ENCODE results near the gene MAST4. TPM values are rescaled to one million over a fixed set of nuclear protein-coding genes. Genes with fewer than 3 reads are reported as not detected.

Gene MAST4
- total RNA-seq, 2 donors from 2014 or later = 11.0 to 11.5 TPM

GRCh38 chr5:66993882-66994281 is 397.7 kb downstream of the MAST4 start:
- Histone ChIP-seq H3K9me3 (ENCODE audit: control insufficient read depth, low read length) (no peaks in the 10 kb centered on the region), H3K9ac (ENCODE audit: extremely low read depth, low read length, poor library complexity, severe bottlenecking) (no peak overlapping the region), H3K36me3 (ENCODE audit: control insufficient read depth, insufficient read depth, low read length) (no peaks in the 10 kb centered on the region), H3K27ac (ENCODE audit: low read depth, low read length) (no peak overlapping the region), H3K4me1 (ENCODE audit: control insufficient read depth, insufficient read depth, low read length) (no peaks in the 10 kb centered on the region), H3K4me3 (ENCODE audit: low read length) (no peak overlapping the region), H3K27me3 (ENCODE audit: control insufficient read depth, insufficient read depth, low read length, poor library complexity, severe bottlenecking) (no peaks in the 10 kb centered on the region)
- no peaks in the 10 kb centered on the region for H3K4me1 Mint-ChIP-seq
- no peaks in the 10 kb centered on the region for H3K9me3 Mint-ChIP-seq
- no peak overlapping the region for H3K27ac Mint-ChIP-seq
- DNase-seq = no peak
- 94 to 97% methylated on average over 3 to 4 of the region's 4 CpGs for WGBS, 2 experiments (ENCODE audit: insufficient coverage in 1 of 2, insufficient read length in 1 of 2)
- no peak for TF ChIP-seq CTCF (conservative IDR thresholded peaks at IDR 0.05)
- no peaks in the 10 kb centered on the region for H3K27me3 Mint-ChIP-seq (ENCODE audit: insufficient read depth)
- no peak overlapping the region for H3K4me3 Mint-ChIP-seq
- H3K36me3 Mint-ChIP-seq (ENCODE audit: low read depth) = no peaks in the 10 kb centered on the region

GRCh38 chr5:66994790-66995189 is 398.6 kb downstream of the MAST4 start:
- H3K4me1 ChIP-seq (ENCODE audit: control insufficient read depth, insufficient read depth, low read length) = no peaks in the 10 kb centered on the region
- no peak overlapping the region for H3K27ac Mint-ChIP-seq
- H3K9ac ChIP-seq (ENCODE audit: extremely low read depth, low read length, poor library complexity, severe bottlenecking) = no peak overlapping the region
- H3K9me3 ChIP-seq (ENCODE audit: control insufficient read depth, low read length) = no peaks in the 10 kb centered on the region
- no peaks in the 10 kb centered on the region for H3K36me3 Mint-ChIP-seq (ENCODE audit: low read depth)
- 91% methylated on average over 2 of the region's 2 CpGs; no CpG with 5 or more reads in 1 of the 2 experiments for WGBS, 2 experiments (ENCODE audit: insufficient coverage in 1 of 2, insufficient read length in 1 of 2)
- no peak for DNase-seq
- H3K27ac ChIP-seq (ENCODE audit: low read depth, low read length) = no peak overlapping the region
- no peak overlapping the region for H3K4me3 Mint-ChIP-seq
- no peak for TF ChIP-seq CTCF (conservative IDR thresholded peaks at IDR 0.05)
- no peak overlapping the region for H3K4me3 ChIP-seq (ENCODE audit: low read length)
- no peaks in the 10 kb centered on the region for H3K4me1 Mint-ChIP-seq
- no peaks in the 10 kb centered on the region for H3K27me3 ChIP-seq (ENCODE audit: control insufficient read depth, insufficient read depth, low read length, poor library complexity, severe bottlenecking)
- no peaks in the 10 kb centered on the region for H3K9me3 Mint-ChIP-seq
- H3K36me3 ChIP-seq (ENCODE audit: control insufficient read depth, insufficient read depth, low read length) = no peaks in the 10 kb centered on the region
- H3K27me3 Mint-ChIP-seq (ENCODE audit: insufficient read depth) = no peaks in the 10 kb centered on the region

- no peaks in the 10 kb centered on the region for H3K9me3 ChIP-seq (ENCODE audit: control insufficient read depth, low read length)
- no peak overlapping the region for H3K27ac Mint-ChIP-seq
- no peak for DNase-seq
- 60 to 97% methylated on average over 1 to 3 of the region's 3 CpGs for WGBS, 2 experiments (ENCODE audit: insufficient coverage in 1 of 2, insufficient read length in 1 of 2)
- peaks cover 3% of the 10 kb centered on the region for H3K4me1 ChIP-seq (ENCODE audit: control insufficient read depth, insufficient read depth, low read length)
- H3K4me3 ChIP-seq (ENCODE audit: low read length) = no peak overlapping the region
- H3K27ac ChIP-seq (ENCODE audit: low read depth, low read length) = no peak overlapping the region
- H3K9me3 Mint-ChIP-seq = no peaks in the 10 kb centered on the region
- H3K4me1 Mint-ChIP-seq = peaks cover 20% of the 10 kb centered on the region
- no peak for TF ChIP-seq CTCF (conservative IDR thresholded peaks at IDR 0.05)
- no peak overlapping the region for H3K9ac ChIP-seq (ENCODE audit: extremely low read depth, low read length, poor library complexity, severe bottlenecking)
- H3K4me3 Mint-ChIP-seq = no peak overlapping the region
- no peaks in the 10 kb centered on the region for H3K36me3 Mint-ChIP-seq (ENCODE audit: low read depth)
- no peaks in the 10 kb centered on the region for H3K27me3 Mint-ChIP-seq (ENCODE audit: insufficient read depth)
- no peaks in the 10 kb centered on the region for H3K27me3 ChIP-seq (ENCODE audit: control insufficient read depth, insufficient read depth, low read length, poor library complexity, severe bottlenecking)
- H3K36me3 ChIP-seq (ENCODE audit: control insufficient read depth, insufficient read depth, low read length) = no peaks in the 10 kb centered on the region
Observed at GRCh38 chr5:67000794-67001475, 404.7 kb downstream of the MAST4 start.

Data from endodermal cell (in vitro differentiated cells).